Duodenal mucosa (tissue), 2 donors: ENCODE data around the gene MRPL51.

Experiments
- H3K27ac ChIP-seq: one replicate; pipeline ENCODE4 v1.7.0; 2013; ENCODE audit warnings: low read depth, low read length
- H3K27me3 ChIP-seq, 2 donors: one replicate each; pipeline ENCODE4 v1.7.0; 2013; ENCODE audit warnings: low read length in 2 of 2, control low read depth in 1 of 2; ENCODE audit not compliant: insufficient read depth in 2 of 2, control insufficient read depth in 1 of 2
- H3K36me3 ChIP-seq, 2 donors: one replicate each; pipeline ENCODE4 v1.7.0; 2013; ENCODE audit warnings: low read length in 2 of 2, control low read depth in 1 of 2; ENCODE audit not compliant: insufficient read depth in 2 of 2, control insufficient read depth in 1 of 2
- H3K4me1 ChIP-seq, 2 donors: one replicate each; pipeline ENCODE4 v1.7.0; 2013; ENCODE audit warnings: low read length in 2 of 2, control low read depth in 1 of 2; ENCODE audit not compliant: insufficient read depth in 2 of 2, control insufficient read depth in 1 of 2
- H3K4me3 ChIP-seq, 2 donors: one replicate each; pipeline ENCODE4 v1.7.0; 2013; ENCODE audit warnings: low read length in 2 of 2, low read depth in 1 of 2
- H3K9ac ChIP-seq, 2 donors: one replicate each; pipeline ENCODE4 v1.7.0; 2013; ENCODE audit warnings: low read length in 2 of 2, low read depth in 1 of 2
- H3K9me3 ChIP-seq, 2 donors: one replicate each; pipeline ENCODE4 v1.7.0; 2013; ENCODE audit warnings: low read length in 2 of 2, control low read depth in 1 of 2; ENCODE audit not compliant: control insufficient read depth in 1 of 2

The MRPL51 gene

GRCh38 chr12:6532051-6532926 is 39.2 kb upstream of the MRPL51 start:
- H3K9ac ChIP-seq: peak overlapping the region; percentile 81 to 90
- H3K9me3 ChIP-seq: no peaks in the 10 kb centered on the region
- peak overlapping the region; percentile 88 to 91 for H3K4me3 ChIP-seq
- peak overlapping the region; percentile 94 for H3K27ac ChIP-seq
- peaks cover 34 to 42% of the 10 kb centered on the region in 2 donors for H3K4me1 ChIP-seq
- peaks cover 37 to 57% of the 10 kb centered on the region in 2 donors for H3K36me3 ChIP-seq
- H3K27me3 ChIP-seq: no peaks in the 10 kb centered on the region

GRCh38 chr12:6530576-6531260 is 37.7 kb upstream of the MRPL51 start:
- Histone ChIP-seq H3K4me1 (peaks cover 20 to 26% of the 10 kb centered on the region in 2 donors), H3K27ac (no peak overlapping the region), H3K36me3 (peaks cover 43 to 57% of the 10 kb centered on the region in 2 donors), H3K4me3 (no peak overlapping the region), H3K9me3 (no peaks in the 10 kb centered on the region), H3K9ac (no peak overlapping the region), H3K27me3 (no peaks in the 10 kb centered on the region)

- Histone ChIP-seq H3K27ac (no peak overlapping the region), H3K4me1 (peaks cover 16 to 20% of the 10 kb centered on the region in 2 donors), H3K9ac (no peak overlapping the region), H3K9me3 (no peaks in the 10 kb centered on the region), H3K4me3 (no peak overlapping the region), H3K27me3 (no peaks in the 10 kb centered on the region), H3K36me3 (peaks cover 47 to 71% of the 10 kb centered on the region in 2 donors)
Observed at GRCh38 chr12:6529291-6529737, 36.3 kb upstream of the MRPL51 start.

- Histone ChIP-seq H3K4me3 (no peak overlapping the region), H3K9ac (no peak overlapping the region), H3K9me3 (no peaks in the 10 kb centered on the region), H3K4me1 (peaks cover 16 to 20% of the 10 kb centered on the region in 2 donors), H3K27me3 (no peaks in the 10 kb centered on the region), H3K27ac (no peak overlapping the region), H3K36me3 (peaks cover 52 to 77% of the 10 kb centered on the region in 2 donors)
Observed at GRCh38 chr12:6528539-6529235, 35.6 kb upstream of the MRPL51 start.

- Histone ChIP-seq H3K27ac (no peak overlapping the region), H3K36me3 (peaks cover 53 to 87% of the 10 kb centered on the region in 2 donors), H3K9me3 (no peaks in the 10 kb centered on the region), H3K9ac (no peak overlapping the region), H3K4me1 (peaks cover 10 to 11% of the 10 kb centered on the region in 2 donors), H3K4me3 (no peak overlapping the region), H3K27me3 (no peaks in the 10 kb centered on the region)
Observed at GRCh38 chr12:6527711-6528110, 34.6 kb upstream of the MRPL51 start.

- no peaks in the 10 kb centered on the region for H3K9me3 ChIP-seq
- no peak overlapping the region for H3K27ac ChIP-seq
- H3K4me1 ChIP-seq: peaks cover 2 to 4% of the 10 kb centered on the region in 2 donors
- no peaks in the 10 kb centered on the region for H3K27me3 ChIP-seq
- H3K36me3 ChIP-seq: peaks cover 58 to 93% of the 10 kb centered on the region in 2 donors
- H3K4me3 ChIP-seq: no peak overlapping the region
- H3K9ac ChIP-seq: no peak overlapping the region
Observed at GRCh38 chr12:6526766-6527525, 33.9 kb upstream of the MRPL51 start.

- Histone ChIP-seq H3K36me3 (peaks cover 58 to 97% of the 10 kb centered on the region in 2 donors), H3K4me1 (no peaks in the 10 kb centered on the region), H3K9me3 (no peaks in the 10 kb centered on the region), H3K4me3 (no peak overlapping the region), H3K9ac (no peak overlapping the region), H3K27ac (no peak overlapping the region), H3K27me3 (no peaks in the 10 kb centered on the region)
Observed at GRCh38 chr12:6526201-6526600, 33.1 kb upstream of the MRPL51 start.

GRCh38 chr12:6524648-6525047 is 31.6 kb upstream of the MRPL51 start:
- peaks cover 57 to 97% of the 10 kb centered on the region in 2 donors for H3K36me3 ChIP-seq
- no peak overlapping the region for H3K9ac ChIP-seq
- H3K27me3 ChIP-seq: no peaks in the 10 kb centered on the region
- no peak overlapping the region for H3K27ac ChIP-seq
- no peak overlapping the region for H3K4me3 ChIP-seq
- no peaks in the 10 kb centered on the region for H3K9me3 ChIP-seq
- no peaks in the 10 kb centered on the region for H3K4me1 ChIP-seq

GRCh38 chr12:6523708-6524107 is 30.6 kb upstream of the MRPL51 start:
- H3K9ac ChIP-seq: no peak overlapping the region
- H3K9me3 ChIP-seq: no peaks in the 10 kb centered on the region
- H3K27ac ChIP-seq: no peak overlapping the region
- H3K4me3 ChIP-seq: no peak overlapping the region
- peaks cover 53 to 96% of the 10 kb centered on the region in 2 donors for H3K36me3 ChIP-seq
- no peaks in the 10 kb centered on the region for H3K27me3 ChIP-seq
- no peaks in the 10 kb centered on the region for H3K4me1 ChIP-seq
